Fibroblast of lung (primary cell): ENCODE results near the gene SPTY2D1. TPM values are rescaled to one million over a fixed set of nuclear protein-coding genes. Genes with fewer than 3 reads are reported as not detected.

ENCODE experiments used
- DNase-seq, 2 donors: peaks; one replicate each; pipeline versions ENCODE4 v3.0.0 to v3.0.0-alpha.2; 2010; ENCODE audit warnings: low read depth in 2 of 2
- H2AFZ ChIP-seq: 2 replicates; pipeline ENCODE4 v1.5.1; 2012; ENCODE audit warnings: low read length, control low read depth, inconsistent platforms
- H3K27ac ChIP-seq: 2 replicates; pipeline ENCODE4 v1.5.1; 2011; ENCODE audit warnings: low read length, control low read depth; ENCODE audit not compliant: insufficient read depth
- H3K27me3 ChIP-seq: 2 replicates; pipeline ENCODE4 v1.5.1; 2011; ENCODE audit warnings: mild to moderate bottlenecking, low read length; ENCODE audit not compliant: control insufficient read depth, insufficient read depth
- H3K36me3 ChIP-seq: 2 replicates; pipeline ENCODE4 v1.5.1; 2011; ENCODE audit warnings: low read length; ENCODE audit not compliant: control insufficient read depth, insufficient read depth
- H3K4me1 ChIP-seq: 2 replicates; pipeline ENCODE4 v1.5.1; 2011; ENCODE audit warnings: low read length; ENCODE audit not compliant: control insufficient read depth, insufficient read depth; ENCODE audit errors: extremely low read depth
- H3K4me2 ChIP-seq: 2 replicates; pipeline ENCODE4 v1.5.1; 2011; ENCODE audit warnings: low read length, control low read depth; ENCODE audit not compliant: insufficient read depth; ENCODE audit errors: extremely low read depth
- H3K4me3 ChIP-seq, 4 experiments: fragments of 200-600 bp in 1 of 4; sonication (generic) in 1 of 4; replicated peaks in 1 of 4; 2 replicates each; pipeline ENCODE4 v1.5.1; 2011 to 2016; ENCODE audit warnings: low read length in 4 of 4, low read depth in 3 of 4, mild to moderate bottlenecking in 3 of 4, control low read depth in 2 of 4, inconsistent platforms in 1 of 4, mixed read lengths in 1 of 4; ENCODE audit not compliant: insufficient read depth in 1 of 4; ENCODE audit errors: control extremely low read depth in 1 of 4
- H3K79me2 ChIP-seq: 2 replicates; pipeline ENCODE4 v1.5.1; 2012; ENCODE audit warnings: mild to moderate bottlenecking, low read length, inconsistent platforms; ENCODE audit not compliant: control insufficient read depth, insufficient read depth
- H3K9ac ChIP-seq: 2 replicates; pipeline ENCODE4 v1.5.1; 2011; ENCODE audit warnings: mild to moderate bottlenecking, low read length, control low read depth; ENCODE audit not compliant: insufficient read depth
- H3K9me3 ChIP-seq: 2 replicates; pipeline ENCODE4 v1.5.1; 2012; ENCODE audit warnings: low read depth, low read length; ENCODE audit not compliant: control insufficient read depth, insufficient read depth
- H4K20me1 ChIP-seq: 2 replicates; pipeline ENCODE4 v1.5.1; 2011; ENCODE audit warnings: low read length; ENCODE audit not compliant: control insufficient read depth, insufficient read depth; ENCODE audit errors: extremely low read depth
- EZH2 ChIP-seq: IDR thresholded peaks from 2 replicates; pipeline ENCODE4 v1.5.1; 2012; ENCODE audit warnings: low read length, control low read depth, mild to moderate bottlenecking; ENCODE audit errors: missing control alignments
- polyA plus RNA-seq, 2 donors: library from polyadenylated mRNA; depleted of rRNA in 1 of 2; stranded (reverse) in 1 of 2; unstranded in 1 of 2; fragments of >200 nt; gene quantifications; 2 replicates each; pipeline ENCODE4 v1.2.1, GENCODE V29; 2011 to 2012; ENCODE audit warnings: missing spikeins in 1 of 2
- total RNA-seq: library from RNA; depleted of rRNA; stranded (reverse); fragments of >200 nt; gene quantifications from 2 replicates; pipeline ENCODE4 v1.2.1, GENCODE V29; 2014
- TF ChIP-seq, protein P1 (sequence below), 2 donors: IDR thresholded peaks in 1 of 2; conservative IDR thresholded peaks in 1 of 2; 1 replicate in 1 of 2; 2 replicates in 1 of 2; pipeline ENCODE4 v1.5.1; 2011 to 2012; ENCODE audit warnings: low read length in 2 of 2, control low read depth in 1 of 2, inconsistent platforms in 1 of 2, low read depth in 1 of 2, mild to moderate bottlenecking in 1 of 2

SPTY2D1 gene
- total and polyA plus RNA-seq, 2 donors (not counting 1 experiment from before 2014, with no cell fraction given) = 14.0 to 23.8 TPM

DNA sequence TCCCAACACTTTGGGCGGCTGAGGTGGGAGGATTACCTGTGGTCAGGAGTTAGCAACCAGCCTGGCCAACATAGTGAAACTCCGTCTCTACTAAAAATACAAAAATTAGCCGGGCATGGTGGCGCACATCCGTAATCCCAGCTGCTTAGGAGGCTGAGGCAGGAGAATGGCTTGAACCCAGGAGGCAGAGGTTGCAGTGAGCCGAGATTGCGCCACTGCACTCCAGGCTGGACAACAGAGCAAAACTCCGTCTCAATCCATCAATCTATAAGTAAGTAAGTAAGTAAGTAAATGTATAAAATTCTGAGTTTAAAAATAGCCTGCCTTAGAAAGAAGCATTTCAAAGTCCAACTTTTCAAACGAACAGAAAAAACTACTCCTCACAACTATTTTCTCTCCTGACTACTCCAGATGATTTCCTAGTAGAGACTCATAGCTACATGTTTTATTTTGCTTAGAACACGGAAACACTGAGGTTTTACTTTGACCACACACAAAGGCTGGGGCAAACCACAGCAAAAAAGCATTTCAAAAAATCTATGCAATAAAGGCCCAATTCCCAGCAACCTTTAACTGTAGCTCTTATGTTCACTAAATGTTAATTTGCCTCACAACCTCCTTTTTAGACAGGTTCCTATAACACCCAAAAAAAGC is 16.3 kb downstream of the SPTY2D1 start:
- peak overlapping the region in 3 of 4 experiments; percentile 1 to 15 (median 3) for H3K4me3 ChIP-seq
- DNase-seq = peak; percentile 58 to 75

DNA sequence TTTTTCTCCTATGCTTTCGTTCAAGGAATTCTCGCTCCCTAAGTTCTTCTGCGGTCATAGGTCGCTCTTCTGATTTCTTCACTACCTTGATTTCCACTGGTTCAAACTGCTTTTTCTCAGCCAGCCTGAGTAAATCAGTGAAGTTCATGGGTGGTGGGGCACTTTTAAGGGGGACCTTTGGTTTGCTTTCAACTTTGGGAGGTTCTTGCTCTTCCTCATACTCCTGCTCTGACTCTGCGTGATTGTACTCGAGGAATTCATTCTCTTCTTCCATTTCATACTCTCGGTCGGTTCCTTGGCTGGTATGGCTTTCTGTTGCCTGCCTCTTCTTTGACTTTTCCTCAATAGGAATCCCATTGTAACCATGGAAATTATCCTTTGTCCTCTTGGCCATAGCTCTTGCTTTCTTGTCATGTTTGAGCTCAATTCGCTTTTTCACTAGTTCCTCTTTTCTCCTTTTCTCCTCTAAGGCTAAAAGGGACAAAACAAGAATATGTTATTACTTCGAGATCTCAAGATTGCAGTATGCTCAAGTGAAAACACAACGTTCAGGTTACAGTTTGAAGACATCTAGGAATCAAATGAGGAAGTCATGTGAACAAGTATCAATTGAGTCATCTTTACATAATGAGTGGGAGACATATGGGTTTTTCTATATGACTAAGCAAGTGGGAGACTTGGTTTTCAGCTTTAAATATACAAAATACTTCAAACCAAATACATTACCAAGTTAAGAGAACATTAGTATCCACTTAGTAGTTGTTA is 18.3 kb downstream of the SPTY2D1 start:
- Histone ChIP-seq H2AFZ (no peak overlapping the region), H3K9ac (no peak overlapping the region), H3K27me3 (no peaks in the 10 kb centered on the region), H3K4me3 (no peak overlapping the region), H3K4me1 (peaks cover 3% of the 10 kb centered on the region), H3K27ac (no peak overlapping the region), H3K9me3 (no peaks in the 10 kb centered on the region), H3K36me3 (peaks cover 8% of the 10 kb centered on the region), H3K4me2 (no peak overlapping the region), H3K79me2 (peaks cover 33% of the 10 kb centered on the region), H4K20me1 (no peaks in the 10 kb centered on the region)
- no peak for TF ChIP-seq EZH2
- TF ChIP-seq, protein P1, sequence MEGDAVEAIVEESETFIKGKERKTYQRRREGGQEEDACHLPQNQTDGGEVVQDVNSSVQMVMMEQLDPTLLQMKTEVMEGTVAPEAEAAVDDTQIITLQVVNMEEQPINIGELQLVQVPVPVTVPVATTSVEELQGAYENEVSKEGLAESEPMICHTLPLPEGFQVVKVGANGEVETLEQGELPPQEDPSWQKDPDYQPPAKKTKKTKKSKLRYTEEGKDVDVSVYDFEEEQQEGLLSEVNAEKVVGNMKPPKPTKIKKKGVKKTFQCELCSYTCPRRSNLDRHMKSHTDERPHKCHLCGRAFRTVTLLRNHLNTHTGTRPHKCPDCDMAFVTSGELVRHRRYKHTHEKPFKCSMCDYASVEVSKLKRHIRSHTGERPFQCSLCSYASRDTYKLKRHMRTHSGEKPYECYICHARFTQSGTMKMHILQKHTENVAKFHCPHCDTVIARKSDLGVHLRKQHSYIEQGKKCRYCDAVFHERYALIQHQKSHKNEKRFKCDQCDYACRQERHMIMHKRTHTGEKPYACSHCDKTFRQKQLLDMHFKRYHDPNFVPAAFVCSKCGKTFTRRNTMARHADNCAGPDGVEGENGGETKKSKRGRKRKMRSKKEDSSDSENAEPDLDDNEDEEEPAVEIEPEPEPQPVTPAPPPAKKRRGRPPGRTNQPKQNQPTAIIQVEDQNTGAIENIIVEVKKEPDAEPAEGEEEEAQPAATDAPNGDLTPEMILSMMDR (conservative IDR thresholded peaks at IDR 0.05 in 1 of 2, IDR thresholded peaks at IDR 0.05 in 1 of 2; ENCODE audit: low read depth in 1 of 2, low read length in 2 of 2) = no peak
- DNase-seq = peak in 1 of 2 donors; percentile 19

More for the DNA sequence above, 16.3 kb downstream of the SPTY2D1 start:
- peaks cover 8% of the 10 kb centered on the region for H3K36me3 ChIP-seq
- H3K9me3 ChIP-seq = no peaks in the 10 kb centered on the region
- no peaks in the 10 kb centered on the region for H4K20me1 ChIP-seq
- TF ChIP-seq EZH2 = no peak
- TF ChIP-seq, protein P1 (conservative IDR thresholded peaks at IDR 0.05 in 1 of 2, IDR thresholded peaks at IDR 0.05 in 1 of 2; ENCODE audit: low read depth in 1 of 2, low read length in 2 of 2) = no peak
- no peaks in the 10 kb centered on the region for H3K27me3 ChIP-seq
- H3K27ac ChIP-seq = peak overlapping the region; percentile 71
- peak overlapping the region; percentile 17 for H3K4me2 ChIP-seq
- H3K79me2 ChIP-seq = peaks cover 50% of the 10 kb centered on the region
- no peak overlapping the region for H3K9ac ChIP-seq
- H2AFZ ChIP-seq = no peak overlapping the region
- H3K4me1 ChIP-seq = peaks cover 3% of the 10 kb centered on the region

DNA sequence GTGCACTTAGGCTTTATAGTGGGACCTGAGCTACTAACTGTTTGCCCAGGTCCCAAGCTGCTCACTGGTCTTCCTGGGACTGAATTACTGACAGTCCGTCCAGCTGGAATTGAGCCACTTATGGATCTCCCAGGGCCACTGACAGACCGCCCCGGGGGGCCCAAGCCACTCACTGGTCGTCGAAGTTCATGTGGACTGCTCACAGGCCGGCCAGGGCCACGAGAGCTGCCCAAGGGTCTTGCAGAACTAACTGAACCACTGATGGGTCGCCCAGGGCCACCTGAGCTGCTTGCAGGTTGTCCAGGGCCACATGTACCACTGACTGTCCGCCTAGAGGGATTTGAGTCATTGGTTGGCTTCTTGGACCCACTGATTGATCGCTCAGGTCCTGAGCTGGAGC is 19.5 kb downstream of the SPTY2D1 start:
- H3K79me2 ChIP-seq = peaks cover 25% of the 10 kb centered on the region
- DNase-seq = no peak
- H3K36me3 ChIP-seq = peaks cover 8% of the 10 kb centered on the region
- H3K9me3 ChIP-seq = no peaks in the 10 kb centered on the region
- TF ChIP-seq EZH2 = no peak
- TF ChIP-seq, protein P1 (conservative IDR thresholded peaks at IDR 0.05 in 1 of 2, IDR thresholded peaks at IDR 0.05 in 1 of 2; ENCODE audit: low read depth in 1 of 2, low read length in 2 of 2) = no peak
- H3K9ac ChIP-seq = no peak overlapping the region
- no peaks in the 10 kb centered on the region for H4K20me1 ChIP-seq
- H3K4me3 ChIP-seq = no peak overlapping the region
- H3K27me3 ChIP-seq = no peaks in the 10 kb centered on the region
- no peak overlapping the region for H3K27ac ChIP-seq
- H2AFZ ChIP-seq = no peak overlapping the region
- peaks cover 3% of the 10 kb centered on the region for H3K4me1 ChIP-seq
- no peak overlapping the region for H3K4me2 ChIP-seq
